Stimulated activated CD4-positive, alpha-beta T cell treated with anti-CD3 and anti-CD28 coated beads, Interleukin-12 subunit alpha, Interleukin-12 subunit beta, amount 100 ng/mL, for 24 hours (primary cell): ENCODE data around the gene PLA2G4D.

Experiments used
- DNase-seq, 2 experiments: peaks; one replicate each; pipeline ENCODE4 v3.0.0-alpha.2; 2020; ENCODE audit warnings: low read depth in 2 of 2

The PLA2G4D gene

DNA sequence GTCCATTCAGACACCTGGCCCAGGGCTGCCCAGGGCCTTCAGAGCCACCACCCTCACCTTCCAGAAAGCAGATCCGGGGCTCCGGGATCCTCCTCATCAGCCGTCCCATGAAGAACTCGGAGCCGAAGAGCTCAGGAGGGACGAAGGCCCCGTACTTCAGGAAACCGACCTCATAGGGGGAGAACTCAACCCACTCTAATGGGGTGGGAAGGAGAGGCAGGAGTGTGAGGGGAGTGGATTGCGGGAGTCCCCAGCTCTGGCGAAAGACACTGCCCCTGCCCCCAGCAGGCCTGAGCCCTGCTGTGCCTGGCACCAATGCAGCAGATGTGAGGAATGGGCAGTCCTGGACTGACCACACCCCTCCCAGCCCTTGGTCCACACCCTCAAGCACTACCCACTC, 22.6 kb downstream of the PLA2G4D start:
- DNase-seq = no peak

DNA sequence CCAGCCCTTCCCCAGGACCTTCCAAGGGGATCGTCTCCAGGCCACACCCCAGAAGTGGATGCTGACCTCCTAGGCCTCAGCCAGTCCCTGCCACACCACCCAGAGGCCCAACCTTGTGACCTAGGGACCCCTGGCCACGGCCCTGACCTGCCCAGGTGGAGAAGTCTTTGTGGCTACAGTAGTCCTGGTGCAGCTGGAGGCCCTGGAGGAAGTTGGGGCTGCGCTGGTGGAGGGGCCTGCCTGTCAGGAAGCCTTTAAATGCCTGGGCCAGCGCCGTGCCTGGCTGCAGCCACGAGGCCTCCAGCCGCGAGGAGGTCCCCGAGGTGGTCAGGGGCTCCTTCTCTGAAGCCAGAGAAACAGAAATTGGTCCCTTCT, 23.4 kb downstream of the PLA2G4D start:
- DNase-seq = no peak

DNA sequence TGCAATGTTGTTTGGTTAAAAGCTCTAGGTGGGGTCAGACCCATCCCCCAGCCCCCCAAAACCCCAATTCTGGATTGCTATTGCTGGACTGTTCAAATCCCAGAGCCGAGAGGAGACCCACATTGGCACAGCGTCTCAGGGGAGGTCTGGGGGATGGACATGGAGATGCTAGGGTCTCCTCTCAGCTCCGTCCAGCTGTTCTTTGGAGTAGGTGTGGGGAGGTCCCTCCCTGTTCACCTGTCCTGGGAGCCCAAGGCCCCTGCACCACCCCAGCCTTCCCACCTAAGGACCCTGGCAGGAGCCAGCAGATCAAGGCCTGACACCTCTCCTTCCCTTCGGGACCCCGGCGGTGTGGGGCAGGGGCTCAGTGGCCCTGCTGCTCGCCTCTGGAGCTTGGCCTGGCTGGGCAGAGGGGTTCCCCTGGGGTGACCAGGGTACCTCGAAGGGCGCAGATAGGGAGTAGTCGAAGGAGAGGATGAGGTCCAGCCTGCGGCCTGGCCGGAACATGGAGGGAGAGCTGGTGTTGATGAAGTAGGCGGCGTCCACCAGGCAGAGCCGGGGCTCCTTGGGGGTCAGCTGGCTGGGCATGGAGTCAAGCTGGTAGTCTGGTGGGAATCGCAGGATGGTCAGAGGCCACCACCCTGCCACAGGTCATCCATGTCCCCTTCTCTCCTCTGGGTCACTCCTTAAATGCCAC, 23.9 kb downstream of the PLA2G4D start:
- no peak for DNase-seq

DNA sequence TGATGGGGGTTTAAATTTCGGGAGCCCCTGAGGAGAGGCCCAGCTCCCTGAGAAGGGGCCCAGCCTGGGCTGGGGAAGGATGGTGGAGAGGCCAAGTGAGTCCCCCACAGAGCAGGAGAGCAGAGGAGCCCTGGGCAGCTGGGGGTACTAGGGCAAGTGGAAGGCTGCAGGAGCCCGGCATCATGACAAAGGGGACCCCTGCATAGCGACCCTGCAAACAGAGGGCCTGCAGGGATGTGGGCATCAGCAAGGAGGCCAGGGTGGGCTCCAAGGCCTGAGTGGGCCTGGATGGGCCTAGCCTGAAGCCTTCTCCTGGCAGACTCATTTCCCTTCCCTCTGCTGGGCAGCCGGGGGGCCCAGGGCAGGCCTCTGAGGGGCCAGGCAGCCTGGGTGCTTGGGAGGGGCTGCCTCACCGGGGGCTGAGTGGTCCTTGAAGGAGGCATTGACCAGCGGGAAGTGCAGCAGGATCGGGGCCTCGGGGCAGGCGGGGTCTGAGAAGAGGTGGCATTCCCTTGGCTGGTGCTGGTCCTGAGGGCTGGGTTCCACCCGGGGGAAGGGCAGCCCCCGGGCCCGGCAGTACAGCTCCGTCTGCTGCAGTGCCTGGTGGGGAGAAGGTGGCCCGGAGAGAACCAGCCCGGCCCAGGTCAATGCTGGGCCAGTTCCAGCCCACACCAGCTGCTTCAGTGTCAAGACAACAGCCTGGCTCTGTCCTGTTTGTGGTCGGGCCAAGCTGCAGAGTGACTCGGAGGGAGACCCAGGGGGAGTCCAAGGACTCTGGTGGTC, 24.7 kb downstream of the PLA2G4D start:
- DNase-seq = no peak

DNA sequence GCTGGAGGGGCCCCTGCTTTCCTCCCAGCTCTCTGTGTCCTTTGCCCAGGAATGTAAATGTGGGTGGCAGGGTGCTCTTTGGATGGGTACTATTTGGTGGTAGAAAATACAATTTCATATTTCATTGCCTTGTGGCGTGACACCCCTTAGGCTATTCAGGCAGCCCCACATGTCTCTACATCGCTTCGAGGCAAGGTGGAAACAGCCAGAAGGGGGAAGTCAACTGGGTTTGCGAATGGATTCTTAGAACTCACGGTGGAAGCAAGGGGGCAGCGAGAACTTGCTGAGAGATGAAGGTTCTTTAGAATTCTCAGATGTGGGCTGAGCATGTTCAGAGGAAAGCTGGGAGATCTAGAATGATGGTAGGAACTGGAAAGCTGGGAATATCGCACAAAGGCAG, 25.3 kb downstream of the PLA2G4D start:
- DNase-seq = no peak

DNA sequence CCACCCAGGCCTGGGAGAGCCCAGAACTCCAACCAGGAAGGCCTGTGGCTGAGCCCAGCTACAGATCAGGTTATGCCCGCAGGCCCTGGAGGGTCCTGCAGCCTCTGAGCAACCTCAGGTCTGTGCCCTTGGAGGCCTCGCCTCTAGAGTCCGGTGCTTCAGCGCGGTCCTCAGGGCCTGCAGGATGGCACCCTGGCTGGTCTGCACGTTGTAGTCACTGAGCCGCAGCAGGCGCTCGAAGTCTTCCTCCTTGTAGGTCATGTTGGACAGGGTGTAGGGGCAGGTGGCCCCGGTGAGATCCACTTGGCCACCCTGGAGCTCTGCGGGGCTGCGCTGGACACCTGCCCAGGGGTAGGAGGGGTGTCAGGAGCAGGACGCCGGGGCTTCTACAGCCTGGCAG, 25.8 kb downstream of the PLA2G4D start:
- DNase-seq = no peak

DNA sequence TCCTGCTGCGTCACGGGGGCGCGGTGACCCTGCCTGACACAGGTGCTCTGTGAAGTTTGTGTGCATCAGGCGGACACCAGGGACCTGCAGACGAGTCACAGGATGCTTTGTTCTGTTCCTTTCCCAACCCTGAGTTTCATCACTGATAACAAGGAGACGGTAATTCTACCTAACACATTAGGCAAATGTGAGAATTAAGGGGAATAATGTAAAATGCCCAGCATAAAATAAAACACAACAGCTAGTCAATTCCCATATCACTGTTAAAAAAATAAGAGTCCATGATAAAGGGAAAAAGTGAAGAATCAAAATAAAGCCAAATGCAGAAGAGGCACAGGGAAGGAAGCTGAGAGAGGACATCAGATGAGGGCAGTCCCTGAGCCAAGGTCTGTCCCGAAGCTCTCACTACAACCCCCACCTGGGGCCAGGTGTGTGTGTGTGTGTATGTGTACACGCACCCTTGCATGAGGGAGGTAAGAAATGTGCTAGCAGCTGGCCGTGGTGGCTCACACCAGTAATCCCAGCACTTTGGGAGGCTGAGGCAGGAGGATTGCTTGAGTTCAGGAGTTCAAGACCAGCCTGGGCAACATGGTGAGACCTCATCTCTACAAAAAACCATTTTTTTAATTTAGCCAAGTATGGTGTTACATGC, 27.5 kb downstream of the PLA2G4D start:
- no peak for DNase-seq

DNA sequence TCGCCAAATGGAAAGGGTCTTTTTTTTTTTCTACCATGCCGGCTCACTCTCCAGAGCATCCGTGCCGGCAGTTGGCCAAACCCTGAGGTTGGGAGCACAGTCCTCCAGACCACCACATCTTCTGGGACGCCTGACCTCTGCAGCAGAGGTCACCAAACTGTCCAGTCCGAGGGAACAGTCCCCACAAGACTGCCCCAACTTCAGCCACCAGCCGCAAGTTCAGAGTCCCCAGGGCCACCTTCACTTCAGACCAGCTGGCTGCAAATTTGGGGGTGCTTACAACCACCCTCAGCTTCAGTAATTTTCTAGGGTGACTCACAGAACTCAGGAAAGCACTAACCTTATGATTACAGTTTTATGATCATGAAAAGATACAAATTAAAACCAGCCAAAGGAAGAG, 28.9 kb downstream of the PLA2G4D start:
- DNase-seq = no peak

DNA sequence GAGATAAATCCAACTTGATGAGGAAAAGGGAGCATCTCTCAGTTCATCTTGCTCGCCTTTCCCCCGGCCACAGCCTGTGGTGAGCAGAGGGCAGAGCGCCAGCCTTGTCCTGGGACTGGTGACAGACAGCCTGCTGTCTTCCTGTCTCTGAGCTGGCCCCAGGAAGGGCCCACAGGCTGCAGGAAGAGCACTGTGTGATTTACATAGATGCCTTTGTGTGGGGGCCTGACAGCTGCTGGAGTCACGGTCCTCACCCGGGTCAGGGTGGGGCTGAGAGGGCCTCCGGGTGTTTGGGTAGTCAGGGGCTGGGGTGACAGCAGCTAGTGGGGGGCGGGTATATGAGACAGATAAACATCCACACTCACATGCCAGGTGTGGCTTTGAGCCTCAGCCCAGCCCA, 29.3 kb downstream of the PLA2G4D start:
- no peak for DNase-seq

DNA sequence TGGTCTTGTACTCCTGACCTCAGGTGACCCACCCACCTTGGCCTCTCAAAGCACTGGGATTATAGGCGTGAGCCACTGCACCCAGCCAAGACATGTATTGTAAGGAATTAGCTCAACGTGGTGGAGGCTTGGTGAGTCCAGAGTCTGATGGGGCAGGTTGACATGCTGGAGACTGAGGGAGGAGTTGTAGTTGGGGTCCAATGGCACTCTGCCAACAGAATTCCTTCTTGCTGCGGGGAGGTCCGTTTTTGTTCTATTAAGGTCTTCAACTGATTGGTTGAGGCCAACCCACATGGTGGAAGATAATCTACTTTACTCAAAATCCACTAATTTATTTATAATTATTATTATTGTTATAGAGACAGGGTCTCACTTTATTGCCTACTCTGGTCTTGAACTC, 30.1 kb downstream of the PLA2G4D start:
- no peak for DNase-seq

DNA sequence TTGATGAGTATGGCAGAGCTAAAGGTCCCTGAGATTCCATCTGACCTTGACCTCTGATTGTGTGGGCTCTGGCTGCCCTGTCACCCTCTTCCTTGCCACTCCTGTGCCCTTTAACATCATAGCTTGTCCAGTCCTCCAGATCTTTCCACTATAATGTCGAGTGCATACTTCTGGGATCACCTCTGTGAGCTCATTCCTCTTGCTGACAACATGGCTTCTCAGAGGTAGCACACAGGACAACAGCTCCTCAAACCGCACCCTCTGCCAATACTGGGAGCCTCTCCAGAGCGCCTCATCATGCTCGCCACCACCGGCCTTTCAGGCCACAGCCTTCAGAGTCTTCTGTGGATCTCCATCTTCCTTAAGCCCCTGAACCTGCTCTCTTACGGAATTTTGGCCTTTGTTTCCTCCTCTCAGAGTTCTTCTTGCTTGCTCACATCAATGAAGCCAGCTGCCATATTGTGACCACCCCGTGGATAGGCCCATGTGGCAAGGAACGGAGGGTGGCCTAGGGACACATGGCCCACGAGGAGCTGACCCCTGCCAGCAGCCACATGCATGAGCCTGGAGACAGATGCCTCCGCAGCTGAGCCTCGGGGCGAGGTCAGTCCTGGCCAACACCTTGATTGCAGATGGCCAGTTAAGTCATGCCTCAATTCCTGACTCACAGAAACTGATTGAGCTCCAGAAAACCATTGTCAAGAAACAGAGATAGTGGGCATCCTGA, 31.1 kb downstream of the PLA2G4D start:
- no peak for DNase-seq

DNA sequence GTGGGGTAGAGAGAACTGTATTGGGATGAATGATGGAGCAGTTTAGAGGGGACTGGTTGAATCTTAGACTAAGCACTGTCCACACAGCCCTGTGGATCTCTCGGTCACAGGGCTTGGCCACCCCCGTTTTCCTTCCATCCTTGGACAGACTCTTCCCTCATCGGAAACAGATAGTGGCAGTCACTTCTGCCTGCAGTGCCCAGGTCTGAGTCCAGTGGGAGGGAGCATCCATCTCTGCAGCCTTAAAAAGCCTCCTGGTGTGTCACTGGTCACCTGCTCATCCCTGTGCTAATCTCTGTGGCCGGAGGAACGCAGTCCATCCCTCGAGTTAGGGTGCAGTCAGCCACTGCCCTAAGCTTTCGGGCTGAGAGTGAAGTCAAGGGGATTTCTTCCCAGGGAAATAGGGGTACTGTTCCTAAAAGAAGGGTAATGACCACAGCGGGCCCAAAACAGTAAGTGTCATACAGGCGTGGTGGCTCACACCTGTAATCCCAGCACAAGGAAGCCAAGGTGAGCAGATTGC, 32.0 kb downstream of the PLA2G4D start:
- no peak for DNase-seq

DNA sequence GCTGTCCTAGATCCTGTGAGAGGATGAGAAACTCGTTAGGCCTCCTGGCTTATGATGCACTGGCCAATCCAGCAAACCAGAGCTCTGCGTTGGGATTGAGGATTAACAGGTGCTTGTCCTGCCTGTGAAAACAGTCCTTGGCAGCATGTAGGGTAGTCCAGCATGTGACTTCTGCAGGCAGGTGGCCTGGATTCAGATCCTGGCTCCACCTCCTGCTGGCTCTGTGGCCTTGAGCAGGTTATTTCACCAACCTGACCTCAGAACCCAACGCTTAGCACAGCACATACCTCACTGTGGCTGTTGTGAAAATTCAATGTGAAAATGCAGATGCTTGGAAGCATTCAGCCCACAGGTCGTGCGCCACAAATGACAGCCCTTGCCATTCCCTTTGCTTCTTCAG, 33.6 kb downstream of the PLA2G4D start:
- DNase-seq = no peak

DNA sequence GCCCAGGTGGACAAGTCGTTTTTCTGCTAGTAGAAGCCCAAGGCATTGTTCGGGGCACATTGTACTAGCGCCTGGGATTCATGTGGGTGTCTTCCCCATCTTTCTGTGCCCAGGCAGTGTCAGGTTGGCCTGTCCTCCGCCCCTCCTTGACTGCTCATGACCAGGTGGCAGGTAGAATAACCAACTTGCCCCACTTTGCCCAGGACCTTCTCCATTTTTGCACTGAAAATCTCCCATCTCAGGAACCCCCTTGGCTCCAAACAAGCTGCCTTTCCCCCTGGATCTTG, 33.9 kb downstream of the PLA2G4D start:
- no peak for DNase-seq

DNA sequence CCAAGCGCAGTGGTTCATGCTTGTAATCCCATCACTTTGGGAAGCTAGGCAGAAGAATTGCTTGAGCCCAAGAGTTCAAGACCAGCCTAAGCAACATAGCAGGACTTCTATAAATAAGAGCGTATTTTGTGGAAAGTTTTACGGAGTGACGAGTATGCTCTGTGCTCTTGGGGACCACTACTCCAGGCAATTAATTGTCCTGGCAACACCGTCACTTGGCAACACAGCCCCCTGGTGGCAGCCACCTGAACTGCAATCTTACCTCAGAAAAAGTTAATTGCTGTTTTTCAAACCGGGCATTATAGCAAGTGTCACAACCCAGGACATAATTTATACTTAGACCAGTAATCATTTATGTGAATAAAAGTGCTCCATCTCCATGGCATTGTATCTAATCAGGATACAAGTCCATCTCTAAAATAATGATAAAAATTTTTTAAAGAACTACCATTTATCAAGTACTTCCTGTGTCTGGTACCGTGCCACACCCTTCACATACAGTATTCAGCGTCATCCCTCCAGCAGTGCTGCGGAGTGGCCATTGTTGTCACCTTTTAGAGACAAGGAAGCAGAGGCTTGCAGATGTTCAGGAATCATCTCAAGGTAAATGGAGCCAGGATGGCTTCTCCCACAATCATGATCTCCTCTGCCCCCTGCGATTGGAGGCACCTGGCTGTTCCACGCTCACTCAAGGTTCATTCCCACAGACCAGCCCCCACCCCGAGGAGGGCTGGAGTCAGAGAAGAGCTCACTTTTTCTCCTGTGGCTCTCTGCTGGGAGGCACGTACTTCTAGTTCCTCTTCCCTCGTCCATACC, 34.5 kb downstream of the PLA2G4D start:
- DNase-seq = peak; percentile 40 to 71

DNA sequence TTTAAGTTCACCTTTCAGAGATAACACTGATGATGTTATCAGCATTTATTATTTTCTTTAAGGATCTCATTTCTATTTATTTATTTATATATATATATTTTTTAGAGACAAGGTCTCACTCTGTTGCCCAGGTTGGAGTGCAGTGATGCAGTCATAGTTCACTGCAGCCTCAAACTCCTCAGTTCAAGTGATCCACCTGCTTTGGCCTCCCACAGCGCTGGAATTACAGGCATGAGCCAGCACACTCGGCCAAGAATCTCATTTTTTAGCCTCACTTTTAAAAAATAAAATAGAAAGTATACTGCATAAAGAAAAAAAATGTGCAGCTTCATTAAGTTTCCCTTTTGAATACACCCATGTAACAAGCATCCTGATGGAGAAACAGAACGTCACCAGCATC, 35.6 kb downstream of the PLA2G4D start:
- no peak for DNase-seq

DNA sequence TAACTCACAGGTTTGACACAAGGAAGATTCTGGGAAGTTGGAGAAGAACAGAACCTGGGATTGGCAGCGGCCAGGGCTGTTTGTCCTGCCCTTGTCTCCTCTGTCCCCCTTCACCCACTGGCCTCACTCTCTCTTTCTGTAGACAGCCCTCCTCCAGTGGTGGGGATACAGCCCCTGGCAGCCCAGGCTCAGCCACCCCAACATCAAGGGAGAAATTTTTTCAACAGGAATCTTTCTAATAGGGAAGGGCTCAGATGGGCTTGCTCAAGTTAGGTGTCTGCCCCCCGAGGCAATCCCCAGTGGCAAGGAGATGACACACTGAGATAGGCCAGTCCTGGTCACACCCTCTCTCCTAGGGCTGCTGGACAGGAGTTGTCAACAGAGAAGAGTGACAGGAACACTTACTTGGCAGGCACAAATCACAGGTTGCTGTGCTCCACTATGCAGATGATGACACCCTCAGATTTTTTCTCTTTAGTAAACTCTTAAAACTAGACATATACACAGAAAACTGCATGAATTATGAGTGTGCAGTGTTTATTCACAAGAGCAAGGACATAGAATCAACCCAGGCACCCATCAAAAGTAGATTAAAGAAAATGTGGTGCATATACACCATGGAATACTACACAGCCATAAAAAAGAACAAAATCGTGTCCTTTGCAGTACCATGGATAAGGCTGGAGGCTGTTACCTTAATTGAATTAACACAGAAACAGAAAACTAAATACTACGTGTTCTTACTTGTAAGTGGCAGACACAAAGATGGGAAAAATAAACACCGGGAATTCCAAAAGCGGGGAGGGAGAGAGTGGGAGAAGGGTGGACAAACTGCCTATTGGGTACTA, 36.3 kb downstream of the PLA2G4D start:
- no peak for DNase-seq

DNA sequence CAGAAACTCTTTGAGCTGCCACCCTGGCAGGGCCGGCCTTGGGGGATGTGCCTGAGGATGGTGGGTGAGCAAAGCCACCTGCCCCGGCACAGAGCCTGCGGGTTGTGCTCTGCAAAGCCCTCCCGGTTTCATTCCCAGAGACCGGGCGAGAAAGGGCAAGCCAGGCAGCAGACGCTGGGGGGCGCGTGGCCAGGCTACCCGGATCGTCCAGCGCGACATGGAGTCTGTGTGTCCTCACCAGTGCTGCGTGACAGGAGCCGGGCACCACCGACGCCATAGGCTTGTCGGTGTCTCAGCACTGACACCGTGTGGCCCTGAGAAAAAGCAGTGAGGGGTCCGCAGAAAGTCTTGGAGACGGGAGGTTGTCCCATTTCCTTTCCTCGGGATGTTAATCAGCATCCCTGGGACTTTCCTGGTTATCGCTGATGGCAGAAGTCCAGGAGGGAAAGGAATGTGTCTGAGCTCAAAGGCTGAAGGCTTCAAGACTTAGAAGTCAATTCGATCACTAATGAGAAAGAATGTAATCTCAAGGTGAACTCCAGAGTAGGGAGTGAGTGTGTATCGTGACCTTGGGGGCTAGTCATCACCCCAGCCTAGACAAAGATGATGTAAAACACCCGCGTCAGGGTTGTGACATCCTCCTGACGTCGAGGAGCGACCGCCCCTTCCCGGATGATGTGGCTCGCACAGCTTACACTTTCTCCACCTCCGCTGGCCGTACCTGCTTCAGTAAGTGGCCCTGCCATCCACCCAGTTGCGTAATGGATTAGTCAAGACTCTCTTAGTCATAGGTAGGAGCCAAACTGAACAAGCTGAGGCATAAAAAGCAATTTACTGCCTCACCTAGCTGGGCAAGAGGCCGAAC, 37.2 kb downstream of the PLA2G4D start:
- peak in 1 of 2 experiments; percentile 37 for DNase-seq

DNA sequence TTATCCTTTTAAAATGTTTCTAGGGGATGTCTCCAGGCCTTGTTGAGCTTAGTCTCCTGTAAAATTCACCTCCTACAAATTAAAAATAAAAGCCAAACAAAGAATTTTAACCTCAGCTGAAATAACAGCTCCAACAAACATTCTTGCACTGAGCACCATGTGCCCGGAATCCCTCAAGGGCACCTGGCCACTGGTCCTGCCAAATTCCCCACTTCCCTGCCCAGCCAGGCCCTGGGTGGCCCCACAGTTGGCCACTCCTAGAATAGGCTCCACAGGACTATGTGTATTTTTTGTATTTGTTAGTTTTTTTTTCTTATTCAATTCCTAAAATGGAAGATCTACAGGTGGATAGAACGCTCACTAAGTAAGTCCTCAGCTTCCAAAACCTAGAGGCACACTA, 40.4 kb downstream of the PLA2G4D start:
- DNase-seq = no peak

DNA sequence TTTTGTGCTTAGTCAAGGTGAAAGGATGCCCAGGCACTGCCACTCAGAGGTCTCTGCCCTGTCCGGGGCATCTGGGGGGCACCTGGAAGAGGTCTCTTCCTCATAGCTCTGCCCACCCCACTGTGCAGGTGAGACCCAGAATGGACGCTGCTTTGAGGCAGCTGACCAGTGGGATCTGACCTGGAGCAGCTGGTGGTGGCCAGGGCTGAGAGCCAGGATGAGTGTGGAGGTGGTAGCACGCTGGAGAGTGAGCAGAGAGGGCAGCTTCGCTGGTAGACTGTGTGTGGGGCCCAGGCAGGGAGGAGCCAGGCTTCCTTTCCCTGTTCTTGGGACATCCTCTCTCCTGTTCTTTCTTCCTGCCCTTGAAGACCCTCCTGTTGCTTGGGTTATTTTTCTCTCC, 41.4 kb downstream of the PLA2G4D start:
- DNase-seq = no peak
